KBM-7 (cell line): ENCODE results near the gene SLC6A20.
"Not testable (repeated sequence)": the region's sequence is repeated elsewhere in the genome, so short reads cannot be mapped to it uniquely, and the experiment has no call there.

Experiments
- DNase-seq: peaks from one replicate; pipeline ENCODE4 v3.0.0-alpha.2; 2015
- in situ Hi-C: fragments of 300-500 bp; cut with MboI; formaldehyde crosslinking; loops from 2 replicates; pipeline ENCODE4 v1.14.3; 2020; ENCODE audit warnings: low sequenced_read_pairs, low pct_unique_long_range_greater_than_20kb, mixed read lengths

SLC6A20 gene

DNA sequence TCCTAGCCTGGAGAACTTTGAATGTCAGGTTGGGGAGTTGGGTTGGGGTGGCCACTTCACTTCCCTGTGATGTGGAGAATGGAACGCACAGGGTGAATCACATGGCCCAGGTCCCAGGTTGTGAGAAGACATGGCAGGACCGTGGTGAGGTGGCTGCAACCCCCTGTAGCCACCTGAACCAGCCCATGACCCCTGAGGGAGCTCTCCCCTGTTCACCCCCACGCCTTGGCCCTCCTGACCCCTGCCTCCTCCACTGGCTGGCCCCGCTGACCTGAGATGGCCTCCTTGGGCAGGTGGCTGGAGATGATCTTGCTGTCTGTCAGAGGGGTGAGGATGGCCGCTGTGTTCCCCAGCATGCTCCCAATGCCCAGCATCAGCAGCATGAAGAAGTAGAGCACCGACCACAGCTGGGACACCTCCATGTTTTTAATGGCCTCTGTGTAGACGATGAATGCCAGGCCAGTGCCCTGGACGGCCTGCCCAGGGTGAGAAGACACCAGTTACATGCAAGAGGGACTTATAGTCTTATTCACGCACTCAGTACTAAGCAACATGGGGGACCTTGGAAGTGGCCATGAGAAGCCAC, 31.0 kb downstream of the SLC6A20 start:
- in situ Hi-C loops, result no loop called here

DNA sequence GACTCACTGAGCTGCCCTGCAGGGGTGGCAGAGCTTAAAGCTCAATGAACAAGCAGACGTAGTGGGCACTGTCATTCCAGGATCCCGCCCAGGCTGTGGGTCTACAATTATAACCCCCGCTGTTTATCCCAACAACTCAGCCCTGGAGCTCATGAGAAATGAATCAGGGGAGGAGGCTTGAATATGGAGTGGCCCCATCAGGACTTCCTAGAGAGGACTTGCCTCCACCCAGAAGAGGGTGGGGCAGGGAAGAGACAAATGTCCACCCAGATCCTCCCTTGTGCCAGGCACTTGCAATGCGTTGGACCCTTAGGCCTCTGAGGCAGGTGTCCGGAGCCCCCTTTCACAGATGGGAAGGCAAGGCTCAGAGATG, 33.0 kb downstream of the SLC6A20 start:
- in situ Hi-C loops, result no loop called here
- DNase-seq, result no peak

More for the DNA sequence above, 31.0 kb downstream of the SLC6A20 start:
- no peak for DNase-seq

DNA sequence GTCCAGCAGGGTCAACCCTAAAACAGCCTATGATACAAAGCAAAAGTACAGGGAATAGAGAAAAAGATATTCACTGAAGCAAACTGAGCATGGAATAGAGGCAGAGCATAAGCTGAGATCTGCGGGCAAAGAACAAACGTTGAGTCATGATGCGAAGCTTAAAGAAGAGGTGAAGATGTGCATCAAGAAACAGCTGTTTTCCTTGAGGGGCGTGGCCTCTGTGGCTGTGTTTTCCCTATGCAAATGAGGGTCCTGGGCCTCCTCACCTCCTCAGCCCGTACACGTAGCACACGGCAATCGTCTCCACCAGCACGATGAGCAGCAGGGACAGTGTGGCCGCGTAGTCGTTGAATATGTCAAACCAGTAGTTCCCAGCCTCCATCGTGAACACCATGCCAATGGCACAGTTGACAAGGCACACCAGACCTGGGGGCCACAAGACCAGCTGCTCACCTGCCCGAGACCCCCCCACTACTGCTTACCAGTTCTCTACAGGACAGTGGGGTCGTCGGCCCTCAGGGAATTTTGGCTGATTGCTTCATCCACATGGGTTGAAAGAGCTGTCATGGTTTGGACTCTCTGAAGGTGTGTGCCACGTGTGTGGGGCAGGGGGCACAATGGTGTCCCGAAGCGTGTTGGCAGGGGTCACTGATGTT, 33.6 kb downstream of the SLC6A20 start:
- DNase-seq, result no peak

DNA sequence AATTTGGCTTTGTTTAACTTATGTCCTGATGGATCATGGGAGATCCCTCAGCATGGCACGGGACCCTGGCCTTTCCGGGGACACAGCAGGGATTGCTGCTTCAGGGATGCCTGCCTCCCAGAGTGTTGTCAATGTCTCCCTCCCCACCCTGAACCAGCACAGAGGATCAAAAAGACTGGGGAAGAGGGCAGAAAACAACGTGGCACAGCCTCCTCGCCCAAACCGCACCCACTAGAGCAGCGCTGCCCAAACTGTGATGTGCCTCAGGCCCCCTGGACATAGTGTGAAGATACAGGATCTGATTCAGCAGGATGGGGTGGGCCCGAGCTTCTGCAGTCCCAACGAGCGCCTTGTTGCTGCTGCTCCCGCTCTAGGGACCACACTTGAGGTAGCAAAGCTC, 34.5 kb downstream of the SLC6A20 start:
- in situ Hi-C loops, result no loop called here
- no peak for DNase-seq

More for the DNA sequence above, 33.6 kb downstream of the SLC6A20 start:
- in situ Hi-C loops, result no loop called here

DNA sequence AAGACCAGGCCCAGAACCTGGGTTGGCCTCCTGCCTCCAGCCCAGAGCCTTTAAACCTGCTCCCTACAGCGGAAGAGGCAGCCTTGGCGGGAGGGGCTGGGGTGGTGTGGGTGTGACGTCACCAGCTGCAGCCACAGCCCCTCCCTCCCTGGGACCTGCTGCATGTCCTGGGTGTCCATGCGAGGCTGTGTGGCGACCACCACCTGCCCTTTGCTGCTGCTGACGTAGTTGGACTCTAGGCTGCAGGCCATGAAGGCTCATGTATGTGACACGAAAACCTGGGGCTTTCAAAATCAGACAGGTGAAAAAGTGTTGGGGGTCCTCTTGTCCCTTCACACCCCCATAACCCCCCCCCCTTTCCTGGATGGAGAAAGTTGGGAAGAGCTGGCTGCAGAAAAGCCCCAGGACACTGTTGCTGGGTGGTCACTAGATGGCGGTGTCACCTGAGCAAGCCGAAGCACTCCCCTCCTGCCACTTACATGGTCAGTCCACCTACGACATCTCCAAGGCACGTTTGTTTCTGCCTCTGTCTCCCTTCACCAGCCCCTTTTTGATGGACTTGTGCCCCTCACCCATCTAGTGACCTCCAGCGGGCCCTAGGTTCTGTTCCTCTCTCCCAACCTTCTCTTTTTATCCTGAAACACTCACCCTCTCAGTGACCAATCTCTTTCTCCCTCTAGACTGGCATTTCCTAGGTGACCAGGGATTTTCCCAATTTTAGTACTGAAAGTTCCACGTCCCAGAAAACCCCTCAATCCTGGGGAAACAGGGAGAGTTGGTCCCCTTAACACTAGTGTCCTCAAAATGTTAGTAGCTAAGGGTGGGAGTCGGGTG, 35.2 kb downstream of the SLC6A20 start:
- peak; percentile 49 for DNase-seq
- in situ Hi-C loops, result no loop called here

DNA sequence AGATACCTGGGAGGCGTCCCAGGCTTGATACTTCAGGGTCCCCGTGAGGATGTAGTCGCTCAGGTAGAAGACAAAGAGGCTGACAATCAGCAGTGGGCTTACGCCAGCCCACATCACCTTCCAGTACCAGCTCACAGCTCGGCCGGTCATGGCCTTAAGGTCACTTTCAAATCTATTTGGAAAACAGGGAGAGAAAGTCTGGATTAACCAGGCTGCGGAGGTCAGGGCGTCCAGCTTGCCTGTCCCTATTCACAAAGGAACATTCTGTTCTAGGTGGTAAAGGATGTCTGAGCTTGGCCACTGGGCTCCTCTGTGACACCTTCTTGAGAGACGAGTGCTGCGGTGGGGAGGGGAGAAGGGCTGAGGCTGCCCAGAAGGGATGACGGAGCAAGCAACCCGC, 36.5 kb downstream of the SLC6A20 start:
- no peak for DNase-seq
- in situ Hi-C loops, result no loop called here

DNA sequence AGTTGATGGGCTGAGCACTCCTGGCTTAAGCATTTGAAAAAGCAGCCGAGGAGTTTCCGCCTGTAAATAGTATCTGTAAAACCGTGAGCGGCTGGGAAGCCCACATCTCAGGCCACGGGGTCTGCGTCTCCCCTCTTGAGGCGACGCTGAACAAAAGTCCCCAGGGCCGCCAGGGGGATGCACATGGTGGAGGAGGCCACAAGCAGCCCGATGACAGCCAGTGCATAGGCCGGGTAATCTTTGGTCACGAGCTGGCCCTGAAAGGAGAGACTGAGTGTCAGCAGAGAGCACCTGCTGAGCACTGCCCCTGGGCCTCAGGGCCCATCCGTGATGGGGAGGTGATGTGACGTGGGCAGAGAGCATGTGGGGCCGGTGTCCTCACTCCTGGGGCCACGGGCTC, 37.5 kb downstream of the SLC6A20 start:
- no peak for DNase-seq
- in situ Hi-C loops, result no loop called here

DNA sequence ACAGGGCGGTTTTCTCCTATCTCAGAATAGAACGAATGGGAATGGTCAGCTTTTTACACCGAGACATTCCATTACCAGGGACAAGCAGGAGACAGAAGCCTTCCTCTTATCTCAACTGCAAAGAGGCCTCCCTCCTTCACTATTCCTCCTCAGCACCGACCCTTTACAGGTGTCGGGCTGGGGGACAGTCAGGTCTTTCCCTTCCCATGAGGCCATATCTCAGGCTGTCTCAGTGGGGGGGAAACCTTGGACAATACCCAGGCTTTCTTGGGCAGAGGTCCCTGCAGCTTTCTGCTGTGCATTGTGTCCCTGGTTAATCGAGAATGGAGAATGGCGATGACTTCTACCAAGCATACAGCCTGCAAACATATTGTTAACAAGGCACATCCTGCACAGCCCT, 39.2 kb downstream of the SLC6A20 start:
- in situ Hi-C loops, DNase-seq: not testable (repeated sequence)

DNA sequence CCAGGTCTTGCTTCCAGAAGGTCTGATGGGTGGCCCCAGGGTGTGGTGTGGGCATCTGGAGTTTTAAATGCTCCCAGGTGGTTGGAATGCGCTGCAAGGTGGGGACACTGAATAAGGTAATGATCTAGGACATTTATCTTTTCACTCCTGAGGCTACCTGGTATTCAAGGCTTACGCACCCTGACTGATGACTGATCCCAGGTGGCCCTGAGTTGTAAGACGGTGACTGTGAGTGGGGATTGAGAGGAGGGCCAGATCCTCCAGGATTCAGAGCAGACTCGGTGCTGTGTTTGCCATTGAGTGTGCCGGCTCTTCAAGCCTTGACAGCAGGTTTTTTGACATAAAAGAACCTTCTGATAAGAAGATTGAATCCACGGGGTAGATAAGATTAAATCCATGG, 40.3 kb downstream of the SLC6A20 start:
- in situ Hi-C loops, result no loop called here

DNA sequence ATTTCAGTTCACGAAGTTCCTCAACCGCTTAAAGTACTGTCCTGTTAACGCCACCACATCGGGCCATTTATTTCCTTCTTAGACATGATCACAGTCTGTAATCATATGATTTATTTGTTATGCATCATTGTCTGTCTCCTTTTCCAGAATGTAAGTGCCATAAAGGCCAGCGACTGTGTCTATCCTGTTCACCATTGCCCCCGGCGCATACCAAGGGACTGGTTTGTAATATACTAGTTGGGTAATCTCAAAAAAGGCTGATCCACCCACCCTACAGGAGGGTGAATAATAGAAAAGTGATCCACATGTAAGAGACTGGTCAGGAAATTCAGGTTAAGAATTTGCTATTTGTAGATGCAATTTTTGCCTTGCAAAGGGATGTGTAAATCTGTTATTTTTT, 41.9 kb downstream of the SLC6A20 start:
- no peak for DNase-seq
- in situ Hi-C loops, result no loop called here

More for the DNA sequence above, 40.3 kb downstream of the SLC6A20 start:
- no peak for DNase-seq

DNA sequence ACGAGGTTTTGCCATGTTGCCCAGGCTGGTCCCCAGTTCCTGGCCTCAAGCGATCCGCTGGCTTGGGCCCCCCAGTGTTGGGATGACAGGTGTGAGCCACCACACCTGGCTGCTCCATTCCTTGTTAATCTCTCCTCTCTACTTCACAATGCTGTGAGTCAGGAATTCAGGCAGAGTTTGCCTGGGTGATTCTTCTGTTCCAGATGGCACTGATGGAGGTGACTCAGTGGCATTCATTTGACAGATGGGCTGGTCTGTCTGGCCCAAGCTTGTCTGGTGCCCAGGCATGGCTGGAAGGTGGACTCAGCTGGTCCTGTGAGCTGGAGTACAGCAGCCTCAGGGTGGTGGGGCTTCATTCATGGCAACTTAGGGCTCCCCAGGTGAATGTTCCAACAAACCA, 43.2 kb downstream of the SLC6A20 start:
- no peak for DNase-seq
- in situ Hi-C loops, result no loop called here

DNA sequence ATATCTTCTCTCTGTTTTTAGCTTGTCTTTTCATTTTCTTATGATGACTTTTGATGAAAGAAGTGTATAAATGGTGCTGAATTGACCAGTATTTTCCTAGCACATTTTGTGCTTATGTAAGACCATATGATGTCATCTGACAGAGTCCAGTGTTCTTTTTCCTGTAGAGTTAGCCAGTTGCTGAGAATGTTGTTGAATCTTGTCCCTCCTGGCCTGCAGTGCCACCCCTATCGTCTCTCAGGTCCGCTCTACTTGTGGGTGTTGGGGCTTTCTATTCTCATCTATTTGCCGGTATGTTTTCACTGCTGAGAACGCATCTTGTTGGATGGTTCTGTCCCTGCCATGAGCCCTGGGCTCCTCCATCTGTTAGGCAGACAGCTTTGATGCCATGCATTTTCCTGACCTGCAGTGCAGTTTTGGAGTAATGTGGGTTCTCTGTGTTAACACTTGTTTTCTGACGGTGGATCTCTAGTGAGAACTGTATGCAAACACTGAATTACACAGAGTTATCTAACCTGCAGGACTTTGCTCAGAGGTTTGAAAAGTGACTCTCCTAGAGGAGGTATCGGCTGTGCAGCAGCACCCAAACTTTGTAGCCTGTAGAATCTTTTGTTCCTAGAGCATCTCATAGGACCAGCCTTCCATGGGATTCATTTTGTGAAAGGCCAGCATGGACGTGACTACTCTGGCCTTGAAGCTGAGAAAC, 44.6 kb downstream of the SLC6A20 start:
- in situ Hi-C loops, result no loop called here
- DNase-seq, result no peak

DNA sequence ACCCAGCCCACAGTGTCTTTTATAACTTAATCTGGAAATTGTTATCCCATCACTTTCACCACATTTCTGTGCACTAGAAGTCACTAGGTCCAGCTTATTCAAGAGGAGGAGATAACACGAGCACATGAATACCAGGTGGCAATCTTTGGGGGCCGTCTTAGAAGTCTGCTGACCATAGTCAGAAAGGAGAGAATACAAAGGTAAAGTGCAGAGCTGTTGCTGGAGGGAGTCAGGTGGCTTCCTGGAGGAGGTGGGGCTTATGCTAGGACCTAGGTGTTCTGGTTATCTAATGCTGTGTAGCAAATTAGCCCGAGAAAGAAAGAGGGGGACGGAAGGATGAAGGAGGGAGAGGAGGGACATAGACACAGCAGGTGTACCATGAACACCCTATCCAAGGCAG, 46.5 kb downstream of the SLC6A20 start:
- in situ Hi-C loops, result no loop called here

DNA sequence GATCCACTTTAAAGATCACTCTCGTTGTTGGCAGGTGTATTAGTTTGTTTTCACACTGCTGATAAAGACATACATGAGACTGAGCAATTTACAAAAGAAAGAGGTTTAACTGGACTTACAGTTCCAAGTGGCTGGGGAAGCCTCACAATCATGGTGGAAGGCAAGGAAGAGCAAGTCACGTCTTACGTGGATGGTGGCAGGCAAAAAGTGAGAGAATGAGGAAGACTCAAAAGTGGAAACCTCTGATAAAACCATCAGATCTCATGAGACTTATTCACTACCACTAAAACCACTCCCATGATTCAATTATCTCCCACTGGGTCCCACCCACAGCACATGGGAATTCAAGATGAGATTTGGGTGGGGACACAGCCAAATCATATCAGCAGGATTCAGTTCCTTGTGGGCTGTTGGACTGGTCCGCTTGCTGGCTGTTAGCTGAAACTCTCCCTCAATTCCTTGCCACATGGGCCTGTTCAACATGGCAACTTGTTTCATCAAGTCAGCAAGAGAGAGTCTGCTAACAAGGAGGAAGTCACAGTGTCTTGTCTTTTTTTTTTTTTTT, 47.2 kb downstream of the SLC6A20 start:
- in situ Hi-C loops, DNase-seq: not testable (repeated sequence)

More for the DNA sequence above, 46.5 kb downstream of the SLC6A20 start:
- DNase-seq, result no peak

DNA sequence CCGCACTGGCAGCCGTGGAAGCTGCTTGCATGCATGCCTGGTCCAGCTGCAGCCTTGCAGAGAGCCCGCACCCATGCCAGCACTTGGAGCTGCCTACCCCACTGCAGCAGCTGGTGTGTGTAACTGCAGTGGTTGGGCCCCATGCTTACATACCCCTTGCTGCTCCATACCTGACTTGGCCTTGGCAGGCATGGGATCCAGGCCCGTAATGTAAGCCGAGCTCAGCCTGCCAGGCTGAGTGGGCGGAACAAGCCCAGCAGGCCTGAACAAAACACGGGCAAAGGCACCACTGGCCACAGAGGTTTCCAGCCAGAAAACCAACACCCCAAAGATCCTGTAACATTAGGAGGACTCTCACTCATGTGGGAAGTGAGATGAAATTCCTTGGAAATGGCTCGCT, 48.3 kb downstream of the SLC6A20 start:
- in situ Hi-C loops, result no loop called here
- no peak for DNase-seq

DNA sequence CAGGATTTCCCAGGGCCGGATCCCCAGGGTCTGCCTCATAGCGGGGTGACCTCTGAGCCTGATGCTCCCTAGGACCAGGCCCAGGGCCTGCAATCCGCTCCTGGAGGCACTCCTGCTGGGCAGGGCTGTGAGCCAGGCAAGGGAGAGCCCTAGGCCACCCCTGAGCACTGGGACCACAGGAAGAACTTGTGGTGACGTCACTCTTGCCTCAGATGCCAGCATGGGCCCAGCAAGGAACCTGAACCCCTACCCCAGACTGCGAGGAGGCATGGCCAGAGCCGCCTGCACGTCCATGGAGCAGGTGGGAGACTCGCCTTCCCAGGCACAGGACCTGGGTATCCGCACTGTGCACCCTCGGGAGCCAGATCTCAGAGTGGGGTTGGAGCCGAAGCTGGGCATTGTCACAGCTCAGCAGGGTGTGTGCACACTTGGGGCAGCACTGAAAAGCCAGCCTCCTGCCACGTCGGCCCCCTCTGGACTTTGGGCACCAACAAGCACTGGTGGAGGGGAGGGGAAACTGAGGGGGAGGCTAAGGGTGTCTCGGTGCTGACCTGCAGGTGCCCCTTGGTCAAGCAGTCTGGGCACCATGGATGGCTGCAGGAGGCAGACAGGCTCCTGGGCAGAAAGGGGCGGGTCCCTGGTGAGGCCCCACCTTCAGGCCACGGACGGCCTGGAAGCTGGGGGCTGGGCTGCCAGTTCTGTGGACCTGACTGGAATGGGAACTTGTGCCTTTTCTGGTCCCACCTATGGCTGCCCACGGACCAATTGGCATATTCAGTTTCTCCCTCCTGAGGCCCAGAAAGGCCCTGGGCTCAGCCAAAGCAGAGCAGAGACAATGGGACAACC, 49.3 kb downstream of the SLC6A20 start:
- in situ Hi-C loops, result no loop called here
- no peak for DNase-seq

DNA sequence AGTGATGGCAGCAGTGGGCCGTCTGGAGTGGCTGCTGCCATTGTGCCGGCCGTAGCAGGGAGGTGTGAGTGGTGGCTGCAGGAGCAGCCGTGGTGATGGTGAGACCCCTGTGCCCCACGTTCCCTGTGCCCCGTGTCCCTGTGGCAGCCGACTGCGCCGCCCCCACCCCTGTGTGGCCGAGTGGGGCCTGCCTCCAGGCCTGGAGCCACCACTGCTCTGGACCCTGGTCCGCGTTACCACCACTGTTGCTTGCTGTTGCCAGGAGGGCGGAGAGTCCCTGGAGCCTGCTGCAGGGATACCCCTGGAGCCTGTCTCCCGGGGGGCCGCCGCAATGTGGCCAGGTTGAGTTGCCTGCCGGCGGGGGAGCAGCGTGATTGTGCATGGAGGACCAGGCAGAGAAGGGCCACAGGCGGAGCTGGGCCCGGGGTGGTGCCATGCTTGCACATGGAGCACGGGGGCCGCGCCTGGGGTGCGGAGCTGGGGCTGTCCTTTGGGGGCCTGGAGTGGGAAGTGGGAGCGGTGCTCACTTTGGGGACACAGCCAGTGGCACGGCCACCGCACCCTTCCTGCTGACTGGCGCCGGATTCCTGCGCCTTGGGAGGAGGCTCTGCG, 50.1 kb downstream of the SLC6A20 start:
- in situ Hi-C loops, result no loop called here
- DNase-seq, result no peak

DNA sequence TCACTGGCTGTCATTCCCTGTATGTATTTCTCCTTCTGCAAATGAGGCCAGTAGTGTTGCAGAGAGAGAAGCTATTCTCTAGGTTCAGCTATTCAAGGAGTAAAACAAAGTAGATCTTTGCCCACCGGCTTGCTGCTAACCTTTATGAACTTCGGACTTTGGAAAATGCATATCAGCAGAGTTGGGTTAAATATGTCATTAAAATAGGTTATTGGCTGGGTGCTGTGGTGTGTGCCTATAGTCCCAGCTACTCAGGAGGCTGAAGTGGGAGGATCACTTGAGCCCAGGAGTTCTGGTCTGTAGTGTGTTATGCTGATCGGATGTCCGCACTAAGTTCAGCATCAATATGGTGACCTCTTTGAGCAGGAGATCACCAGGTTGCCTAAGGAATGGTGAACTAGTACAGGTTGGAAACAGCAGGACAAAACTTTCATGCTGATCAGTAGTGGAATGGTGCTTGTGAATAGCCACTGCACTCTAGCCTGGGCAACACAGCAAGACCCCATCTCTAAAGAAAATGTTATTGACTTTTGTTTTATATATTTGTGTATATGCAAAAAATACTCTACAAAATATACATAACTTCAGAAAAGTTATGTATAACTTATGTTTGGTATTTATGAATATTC, 53.8 kb downstream of the SLC6A20 start:
- in situ Hi-C loops, result no loop called here
- DNase-seq, result no peak
